Left ventricle myocardium inferior (tissue), 1 donor: ENCODE results near the gene CAMSAP2. TPM values are rescaled to one million over a fixed set of nuclear protein-coding genes. Genes with fewer than 3 reads are reported as not detected.
"Not testable (repeated sequence)": the region's sequence is repeated elsewhere in the genome, so short reads cannot be mapped to it uniquely, and the experiment has no call there.

ENCODE experiments used
- DNase-seq: peaks from one replicate; pipeline ENCODE4 v3.0.0-alpha.2; 2020
- H3K27ac ChIP-seq: fragments of 200-600 bp; replicated peaks from 2 replicates; pipeline ENCODE4 v1.8.0; 2021
- H3K27me3 ChIP-seq: fragments of 200-600 bp; 2 replicates; pipeline ENCODE4 v1.8.0; 2021; ENCODE audit warnings: low read depth
- H3K36me3 ChIP-seq: fragments of 200-600 bp; 2 replicates; pipeline ENCODE4 v1.8.0; 2021
- H3K4me1 ChIP-seq: fragments of 200-600 bp; 2 replicates; pipeline ENCODE4 v1.8.0; 2021
- H3K4me3 ChIP-seq: fragments of 200-600 bp; 2 replicates; pipeline ENCODE4 v1.8.0; 2021; ENCODE audit warnings: mild to moderate bottlenecking, moderate library complexity
- H3K9me3 ChIP-seq: fragments of 200-600 bp; replicated peaks from 2 replicates; pipeline ENCODE4 v1.8.0; 2021
- CTCF ChIP-seq: fragments of 200-600 bp; IDR thresholded peaks from 2 replicates; pipeline ENCODE4 v1.8.0; 2021; ENCODE audit warnings: antibody characterized with exemption, mild to moderate bottlenecking, borderline replicate concordance
- intact Hi-C: fragments of 100-400 bp; cut with micrococcal nuclease; formaldehyde crosslinking; loops from one replicate; pipeline ENCODE4 v1.11.0; 2022
- total RNA-seq: library from RNA; stranded (reverse); fragmentation: NEBNext Ultra II Directional; extraction: Animal tissue kit (Norgen Biotek cat#: 25700); gene quantifications from one replicate; pipeline ENCODE4 v1.2.1, GENCODE V29; 2021
- donor health status: DM: no; HTN: yes; CAD: no; lungs with severe emphysema.

Gene CAMSAP2
- total RNA-seq, 1 donor from 2014 or later, result 34.1 TPM

GRCh38 chr1:200744143-200744542 is 5.5 kb downstream of the CAMSAP2 start:
- DNase-seq, result no peak
- intact Hi-C loops, result loop anchor here (10.0 kb wide), 1 partner anchor 69 kb away; no protein-coding TSS in a partner anchor

DNA sequence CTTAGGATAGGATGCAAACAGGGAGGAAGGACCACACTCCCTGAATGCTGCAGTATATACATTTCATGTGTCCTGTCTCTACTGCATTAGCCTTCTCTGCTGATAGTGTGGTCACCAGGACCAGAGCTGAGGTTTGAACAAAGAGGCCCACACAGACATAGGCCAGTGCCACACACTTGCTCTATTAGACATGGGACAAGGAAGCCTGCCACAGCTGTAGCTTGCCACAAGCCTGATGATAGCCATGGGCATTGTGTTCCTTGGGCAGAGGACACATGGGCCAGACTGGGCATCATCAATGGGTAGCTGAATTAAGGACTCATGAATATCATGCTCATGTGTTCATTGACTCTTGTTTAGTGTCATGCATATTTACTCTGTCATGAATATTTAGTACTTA is 10.4 kb downstream of the CAMSAP2 start:
- no peak overlapping the region for H3K27ac ChIP-seq
- intact Hi-C loops, result loop anchor here (10.0 kb wide), 1 partner anchor 74 kb away; no protein-coding TSS in a partner anchor
- H3K4me3 ChIP-seq, result no peak overlapping the region
- no peak for DNase-seq
- H3K4me1 ChIP-seq, result peaks cover 37% of the 10 kb centered on the region
- no peaks in the 10 kb centered on the region for H3K27me3 ChIP-seq
- TF ChIP-seq CTCF, result no peak
- H3K9me3 ChIP-seq, result no peaks in the 10 kb centered on the region
- no peaks in the 10 kb centered on the region for H3K36me3 ChIP-seq

More at GRCh38 chr1:200744143-200744542, 5.5 kb downstream of the CAMSAP2 start:
- H3K36me3 ChIP-seq, result no peaks in the 10 kb centered on the region
- no peak for TF ChIP-seq CTCF
- no peaks in the 10 kb centered on the region for H3K9me3 ChIP-seq
- H3K4me3 ChIP-seq, result no peak overlapping the region
- peaks cover 58% of the 10 kb centered on the region for H3K4me1 ChIP-seq
- H3K27me3 ChIP-seq, result no peaks in the 10 kb centered on the region
- no peak overlapping the region for H3K27ac ChIP-seq

GRCh38 chr1:200750749-200751148 is 12.1 kb downstream of the CAMSAP2 start:
- H3K9me3 ChIP-seq, intact Hi-C loops: not testable (repeated sequence)

GRCh38 chr1:200751717-200752116 is 13.0 kb downstream of the CAMSAP2 start:
- TF ChIP-seq CTCF, result no peak
- no peak for DNase-seq
- H3K4me1 ChIP-seq, result peaks cover 33% of the 10 kb centered on the region
- no peaks in the 10 kb centered on the region for H3K27me3 ChIP-seq
- intact Hi-C loops, result no loop called here
- H3K4me3 ChIP-seq, result no peak overlapping the region
- H3K9me3 ChIP-seq, result no peaks in the 10 kb centered on the region
- no peaks in the 10 kb centered on the region for H3K36me3 ChIP-seq
- H3K27ac ChIP-seq, result no peak overlapping the region

More at GRCh38 chr1:200750749-200751148, 12.1 kb downstream of the CAMSAP2 start:
- H3K36me3 ChIP-seq, H3K27ac ChIP-seq, H3K27me3 ChIP-seq, DNase-seq, H3K4me3 ChIP-seq: not testable (repeated sequence)
- H3K4me1 ChIP-seq, result peaks cover 32% of the 10 kb centered on the region

GRCh38 chr1:200753650-200754198 is 15.0 kb downstream of the CAMSAP2 start:
- no peaks in the 10 kb centered on the region for H3K36me3 ChIP-seq
- DNase-seq, result no peak
- H3K27ac ChIP-seq, result no peak overlapping the region
- H3K4me1 ChIP-seq, result peaks cover 51% of the 10 kb centered on the region
- intact Hi-C loops, result no loop called here
- H3K4me3 ChIP-seq, result no peak overlapping the region
- no peaks in the 10 kb centered on the region for H3K9me3 ChIP-seq
- no peak for TF ChIP-seq CTCF
- H3K27me3 ChIP-seq, result no peaks in the 10 kb centered on the region

GRCh38 chr1:200755456-200755855 is 16.8 kb downstream of the CAMSAP2 start:
- no peak for DNase-seq
- no peaks in the 10 kb centered on the region for H3K27me3 ChIP-seq
- TF ChIP-seq CTCF, result no peak
- H3K27ac ChIP-seq, result no peak overlapping the region
- H3K4me1 ChIP-seq, result peaks cover 37% of the 10 kb centered on the region
- intact Hi-C loops, result no loop called here
- H3K4me3 ChIP-seq, result no peak overlapping the region
- no peaks in the 10 kb centered on the region for H3K36me3 ChIP-seq
- H3K9me3 ChIP-seq, result no peaks in the 10 kb centered on the region
